ENCODE data around the gene SCRN1. TPM values are rescaled to one million over a fixed set of nuclear protein-coding genes. Genes with fewer than 3 reads are reported as not detected.
"Not testable (repeated sequence)": the region's sequence is repeated elsewhere in the genome, so short reads cannot be mapped to it uniquely, and the experiment has no call there.

The SCRN1 gene
- total and polyA plus RNA-seq, 2 of the 4 experiments (the other 2 are of a cell fraction), result 57.1 to 124 TPM

- H2AK9ac ChIP-seq (replicated peaks; ENCODE audit: low read depth, low read length, poor library complexity); H3K9me3 ChIP-seq (ENCODE audit: control insufficient read depth, insufficient read depth, low read length); H3K4me2 ChIP-seq (ENCODE audit: low read depth, low read length); H3K4ac ChIP-seq (ENCODE audit: low read depth, low read length); H2BK5ac ChIP-seq (ENCODE audit: low read depth, low read length, poor library complexity, severe bottlenecking); H3K27me3 ChIP-seq (ENCODE audit: control insufficient read depth, insufficient read depth, low read length); intact Hi-C loops (cut with micrococcal nuclease); dilution Hi-C loops (cut with HindIII; ENCODE audit: low sequenced_read_pairs, unreplicated experiment); POLR2A ChIA-PET (ENCODE audit: unreplicated experiment); H3K9ac ChIP-seq (ENCODE audit: low read depth, low read length); ATAC-seq (ENCODE audit: low read depth); H3K56ac ChIP-seq (ENCODE audit: extremely low read depth, insufficient read depth, low read length); H4K5ac ChIP-seq (ENCODE audit: low read depth, low read length); H4K8ac ChIP-seq (ENCODE audit: low read depth in 2 of 2, low read length in 2 of 2); H3K4me1 ChIP-seq (ENCODE audit: control insufficient read depth, insufficient read depth, low read length); H2AK5ac ChIP-seq (ENCODE audit: low read depth, low read length); H2BK20ac ChIP-seq (ENCODE audit: low read depth, low read length); H2BK15ac ChIP-seq (ENCODE audit: low read depth, low read length); in situ Hi-C loops (cut with MboI; ENCODE audit: low sequenced_read_pairs); H2AFZ ChIP-seq (replicated peaks; ENCODE audit: low read length, poor library complexity); DNase-seq; CTCF ChIA-PET; BruUV-seq (replicated peaks); H3K23ac ChIP-seq (ENCODE audit: low read depth, low read length); H3K14ac ChIP-seq (replicated peaks; ENCODE audit: low read depth, low read length); H2BK120ac ChIP-seq (ENCODE audit: low read depth, low read length); H3K27ac ChIP-seq (ENCODE audit: insufficient read depth, low read length); H3K4me3 ChIP-seq (ENCODE audit: insufficient read depth, low read depth, low read length); H3K18ac ChIP-seq (ENCODE audit: low read depth, low read length); H4K91ac ChIP-seq (ENCODE audit: insufficient read depth, low read depth, low read length): not testable (repeated sequence)
- peaks cover 28% of the 10 kb centered on the region; the same call in 1 of the 2 replicates for H4K20me1 ChIP-seq (ENCODE audit: insufficient read depth, low read length)
- H3K79me1 ChIP-seq (ENCODE audit: low read depth in 1 of 2, low read length in 2 of 2), result peaks cover 28 to 61% of the 10 kb centered on the region in 2 experiments
- WGBS, 2 experiments (ENCODE audit: extremely low coverage in 2 of 2, insufficient read length in 1 of 2), result no CpG with 5 or more reads among the region's 19 CpGs
- peaks cover 14% of the 10 kb centered on the region for H3K9me1 ChIP-seq (ENCODE audit: insufficient read depth, low read length)
- peaks cover 20% of the 10 kb centered on the region for H3K36me3 ChIP-seq (ENCODE audit: control insufficient read depth, insufficient read depth, low read length)
These were observed 28.0 kb downstream of the SCRN1 start for GRCh38 chr7:29961611-29962010.

Data from IMR-90 (cell line).